OCI-LY7 (cell line): ENCODE measurements around the gene AZU1.

ENCODE experiments used
- CTCF ChIP-seq: fragments of 200-600 bp; sonication (generic); conservative IDR thresholded peaks from 2 replicates; pipeline ENCODE4 v1.5.1; 2014; ENCODE audit warnings: mild to moderate bottlenecking, antibody characterized with exemption, low read length, moderate library complexity, mixed read lengths
- EZH2phosphoT487 ChIP-seq: fragments of 200-600 bp; sonication (generic); IDR thresholded peaks from 2 replicates; pipeline ENCODE4 v1.6.1; 2018; ENCODE audit warnings: low read depth, borderline replicate concordance, mild to moderate bottlenecking, mixed run types, antibody characterized with exemption, low read length, moderate library complexity, mixed read lengths

- TF ChIP-seq CTCF (no peak), EZH2phosphoT487 (no peak)
These were observed 49.2 kb downstream of the AZU1 start for GRCh38 chr19:876780-877314.
